ENCODE results near the gene PGM1.

DNA sequence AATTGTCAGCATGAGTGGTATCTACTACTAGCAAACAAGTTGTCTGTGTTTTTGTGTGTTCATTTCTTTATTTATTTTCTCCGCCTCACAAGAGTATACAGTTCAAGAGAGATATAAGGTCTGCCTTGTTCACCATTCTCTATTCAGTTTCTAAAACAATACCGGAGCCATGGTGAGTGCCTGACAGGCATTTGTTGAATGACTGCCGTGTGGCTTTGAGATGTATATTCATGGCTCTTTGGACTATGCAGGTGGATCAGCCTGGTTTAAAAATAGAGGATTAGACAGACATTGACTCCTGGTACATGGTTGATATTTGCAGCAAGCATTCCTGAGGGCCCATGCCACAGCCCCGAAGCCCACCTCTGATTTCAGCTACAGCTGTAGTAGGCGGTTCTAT is 89.7 kb downstream of the PGM1 start:
- TF ChIP-seq ATF1 (CRISPR knock-in tag; IDR thresholded peaks at IDR 0.05) (no peak), SP1 (CRISPR knock-in tag; conservative IDR thresholded peaks at IDR 0.05) (no peak), MXD4 (CRISPR knock-in tag; IDR thresholded peaks at IDR 0.05; ENCODE audit: borderline replicate concordance) (no peak), ELF4 (CRISPR knock-in tag; IDR thresholded peaks at IDR 0.05; ENCODE audit: low read depth) (no peak), NR3C1 (CRISPR knock-in tag; conservative IDR thresholded peaks at IDR 0.05; ENCODE audit: low read depth) (no peak), NR2C2 (CRISPR knock-in tag; IDR thresholded peaks at IDR 0.05) (no peak), FOXK1 (CRISPR knock-in tag; IDR thresholded peaks at IDR 0.05) (no peak), ZNF671 (CRISPR knock-in tag; IDR thresholded peaks at IDR 0.05) (no peak), IRF2 (CRISPR knock-in tag; IDR thresholded peaks at IDR 0.05; ENCODE audit: borderline replicate concordance, low read depth) (no peak)
- TF ChIP-seq, protein P1, sequence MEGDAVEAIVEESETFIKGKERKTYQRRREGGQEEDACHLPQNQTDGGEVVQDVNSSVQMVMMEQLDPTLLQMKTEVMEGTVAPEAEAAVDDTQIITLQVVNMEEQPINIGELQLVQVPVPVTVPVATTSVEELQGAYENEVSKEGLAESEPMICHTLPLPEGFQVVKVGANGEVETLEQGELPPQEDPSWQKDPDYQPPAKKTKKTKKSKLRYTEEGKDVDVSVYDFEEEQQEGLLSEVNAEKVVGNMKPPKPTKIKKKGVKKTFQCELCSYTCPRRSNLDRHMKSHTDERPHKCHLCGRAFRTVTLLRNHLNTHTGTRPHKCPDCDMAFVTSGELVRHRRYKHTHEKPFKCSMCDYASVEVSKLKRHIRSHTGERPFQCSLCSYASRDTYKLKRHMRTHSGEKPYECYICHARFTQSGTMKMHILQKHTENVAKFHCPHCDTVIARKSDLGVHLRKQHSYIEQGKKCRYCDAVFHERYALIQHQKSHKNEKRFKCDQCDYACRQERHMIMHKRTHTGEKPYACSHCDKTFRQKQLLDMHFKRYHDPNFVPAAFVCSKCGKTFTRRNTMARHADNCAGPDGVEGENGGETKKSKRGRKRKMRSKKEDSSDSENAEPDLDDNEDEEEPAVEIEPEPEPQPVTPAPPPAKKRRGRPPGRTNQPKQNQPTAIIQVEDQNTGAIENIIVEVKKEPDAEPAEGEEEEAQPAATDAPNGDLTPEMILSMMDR (IDR thresholded peaks at IDR 0.05): no peak
- TF ChIP-seq, protein P2, sequence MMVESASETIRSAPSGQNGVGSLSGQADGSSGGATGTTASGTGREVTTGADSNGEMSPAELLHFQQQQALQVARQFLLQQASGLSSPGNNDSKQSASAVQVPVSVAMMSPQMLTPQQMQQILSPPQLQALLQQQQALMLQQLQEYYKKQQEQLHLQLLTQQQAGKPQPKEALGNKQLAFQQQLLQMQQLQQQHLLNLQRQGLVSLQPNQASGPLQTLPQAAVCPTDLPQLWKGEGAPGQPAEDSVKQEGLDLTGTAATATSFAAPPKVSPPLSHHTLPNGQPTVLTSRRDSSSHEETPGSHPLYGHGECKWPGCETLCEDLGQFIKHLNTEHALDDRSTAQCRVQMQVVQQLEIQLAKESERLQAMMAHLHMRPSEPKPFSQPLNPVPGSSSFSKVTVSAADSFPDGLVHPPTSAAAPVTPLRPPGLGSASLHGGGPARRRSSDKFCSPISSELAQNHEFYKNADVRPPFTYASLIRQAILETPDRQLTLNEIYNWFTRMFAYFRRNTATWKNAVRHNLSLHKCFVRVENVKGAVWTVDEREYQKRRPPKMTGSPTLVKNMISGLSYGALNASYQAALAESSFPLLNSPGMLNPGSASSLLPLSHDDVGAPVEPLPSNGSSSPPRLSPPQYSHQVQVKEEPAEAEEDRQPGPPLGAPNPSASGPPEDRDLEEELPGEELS (CRISPR knock-in tag; IDR thresholded peaks at IDR 0.05): no peak
- TF ChIP-seq, protein P3, sequence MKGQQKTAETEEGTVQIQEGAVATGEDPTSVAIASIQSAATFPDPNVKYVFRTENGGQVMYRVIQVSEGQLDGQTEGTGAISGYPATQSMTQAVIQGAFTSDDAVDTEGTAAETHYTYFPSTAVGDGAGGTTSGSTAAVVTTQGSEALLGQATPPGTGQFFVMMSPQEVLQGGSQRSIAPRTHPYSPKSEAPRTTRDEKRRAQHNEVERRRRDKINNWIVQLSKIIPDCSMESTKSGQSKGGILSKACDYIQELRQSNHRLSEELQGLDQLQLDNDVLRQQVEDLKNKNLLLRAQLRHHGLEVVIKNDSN (CRISPR knock-in tag; IDR thresholded peaks at IDR 0.05): no peak

Data from WTC11 (cell line).